Heart left ventricle (tissue), 16 donors: ENCODE measurements around the gene ORC5. TPM values are rescaled to one million over a fixed set of nuclear protein-coding genes. Genes with fewer than 3 reads are reported as not detected.

Experiments
- ATAC-seq, 4 donors: fragments of 200-7000 bp; cut with Tn5 transposase; one replicate each; pipeline ENCODE4 v1.9.1; 2020 to 2022; ENCODE audit warnings: moderate library complexity in 4 of 4, mild to moderate bottlenecking in 3 of 4, moderate number of reproducible peaks in 1 of 4
- DNase-seq, 5 donors: peaks; one replicate each; pipeline ENCODE4 v3.0.0-alpha.2; 2020
- H3K27ac ChIP-seq, 12 donors: fragments of 200-600 bp; sonication (generic) in 4 of 12; one replicate each; pipeline versions ENCODE4 v1.5.0 to v1.8.0; 2016 to 2022; ENCODE audit warnings: mild to moderate bottlenecking in 2 of 12
- H3K27me3 ChIP-seq, 9 donors: fragments of 200-600 bp; sonication (generic) in 2 of 9; one replicate each; pipeline versions ENCODE4 v1.5.1 to v1.8.0; 2016 to 2022; ENCODE audit warnings: mild to moderate bottlenecking in 3 of 9
- H3K36me3 ChIP-seq, 9 donors: fragments of 200-600 bp; sonication (generic) in 2 of 9; one replicate each; pipeline versions ENCODE4 v1.5.0 to v1.8.0; 2018 to 2022; ENCODE audit warnings: mild to moderate bottlenecking in 2 of 9
- H3K4me1 ChIP-seq, 12 donors: fragments of 200-600 bp; sonication (generic) in 4 of 12; one replicate each; pipeline versions ENCODE4 v1.5.0 to v1.8.0; 2016 to 2022; ENCODE audit warnings: mild to moderate bottlenecking in 3 of 12
- H3K4me3 ChIP-seq, 12 donors: fragments of 200-600 bp; sonication (generic) in 4 of 12; one replicate each; pipeline versions ENCODE4 v1.5.0 to v1.8.0; 2017 to 2022; ENCODE audit warnings: mild to moderate bottlenecking in 9 of 12, moderate library complexity in 4 of 12
- H3K9me3 ChIP-seq, 12 donors: fragments of 200-600 bp; sonication (generic) in 4 of 12; one replicate each; pipeline versions ENCODE4 v1.5.0 to v1.8.0; 2016 to 2022; ENCODE audit warnings: mild to moderate bottlenecking in 1 of 12
- CTCF ChIP-seq, 12 donors: fragments of 200-600 bp; sonication (generic) in 4 of 12; IDR thresholded peaks; one replicate each; pipeline versions ENCODE4 v1.5.0 to v1.8.0; 2018 to 2022; ENCODE audit warnings: antibody characterized with exemption in 12 of 12, mild to moderate bottlenecking in 5 of 12
- POLR2A ChIP-seq, 2 donors: fragments of 450-650 bp; IDR thresholded peaks; one replicate each; pipeline ENCODE4 v1.6.1; 2017; ENCODE audit warnings: antibody characterized with exemption in 2 of 2, mild to moderate bottlenecking in 2 of 2, moderate library complexity in 2 of 2
- WGBS, 4 donors: extraction: QIAGEN DNeasy Blood & Tissue Kit in 2 of 4; methylation state at CpG; one replicate each; pipeline versions ENCODE4 v1.1.5 to v1.1.7; 2013 to 2018; 5-methylcytosine and 5-hydroxymethylcytosine counted together
- intact Hi-C, 10 donors: fragments of 100-400 bp; cut with DNase I; formaldehyde crosslinking; loops; one replicate each; pipeline versions ENCODE4 v1.11.1 to v1.14.2; 2022
- polyA plus RNA-seq, 2 donors: library from polyadenylated mRNA; stranded (reverse); fragments of 200-250 nt; gene quantifications; one replicate each; pipeline ENCODE4 v1.2.3, GENCODE V29; 2013
- total RNA-seq, 9 donors: library from RNA; depleted of rRNA in 2 of 9; stranded (reverse); fragments of >200 nt in 2 of 9; fragmentation: NEBNext Ultra II Directional in 3 of 9; extraction: Animal tissue kit (Norgen Biotek cat#: 25700) in 3 of 9; gene quantifications; one replicate each; pipeline versions ENCODE4 v1.1.0 to v1.2.4, GENCODE V29; 2016 to 2023
- donor health status: ischemic (EF 13 %, LVEDD 7.1; RV severe dilation, severe dysfunction).
- donor health status: healthy with polysubstance abuse.
- donor health status: DM: no; HTN: yes; CAD: no.
- donor health status: DM: no; HTN: no; CAD: no.
- donor health status: ischemic (EF 25% LVEDD 6.9; RV normal size, moderate dysfunction).
- donor health status: ischemic (EF 25% LVEDD 5.7; RV mildly dilated, moderate dysfunction).
- donor health status: healthy.
- donor health status: DM: yes; HTN: yes; CAD: no.
- donor health status: ischemic (EF 35%, LVEDD 5.7; RV mildly dilated, moderate dysfunction).
- donor health status: nonischemic (EF 11% LVEDD 7.7; RV severe dilation, severe dysfunction).
- donor health status: DM: yes; HTN: yes; CAD: no.
- donor health status: PGD.
- donor health status: ischemic (EF 29% LVEDD 5.4; RV normal size, mild dysfunction).
- donor health status: nonischemic (EF 23%, LVEDD 6.1; RV moderate dilation, normal function).

The ORC5 gene
- total and polyA plus RNA-seq, 11 donors = 2.4 to 11.2 (median 7.0) TPM

DNA sequence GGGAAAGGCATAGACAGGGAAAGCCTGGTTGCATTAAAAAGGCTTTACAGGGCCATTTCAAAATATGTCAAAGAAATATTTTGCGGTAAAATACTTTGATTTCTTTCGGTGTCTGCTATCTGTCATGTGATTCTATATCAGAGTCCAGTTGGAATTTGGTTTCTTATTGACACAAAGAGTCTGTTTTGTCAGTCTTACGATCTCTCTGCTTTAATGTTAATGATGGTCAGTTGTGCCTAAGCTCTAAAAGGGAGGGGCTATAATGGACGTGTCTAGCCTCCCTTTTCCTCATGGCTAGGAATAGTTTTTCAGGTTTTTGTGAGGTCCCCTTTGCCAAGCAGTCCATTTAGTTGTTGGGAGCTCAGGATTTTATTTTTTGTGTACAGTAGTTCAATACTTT, 31.5 kb downstream of the ORC5 start:
- Histone ChIP-seq H3K4me3 (no peak overlapping the region), H3K27me3 (no peaks in the 10 kb centered on the region), H3K9me3 (peaks cover 0 to 10% (median 0%) of the 10 kb centered on the region in 12 donors), H3K27ac (no peak overlapping the region), H3K4me1 (no peaks in the 10 kb centered on the region), H3K36me3 (peaks cover 0 to 37% (median 24%) of the 10 kb centered on the region in 9 donors)
- 67 to 82% (median 81%) methylated on average over 4 of the region's 4 CpGs for WGBS, 4 donors
- TF ChIP-seq CTCF (IDR thresholded peaks at IDR 0.05) = no peak
- no peak for TF ChIP-seq POLR2A (IDR thresholded peaks at IDR 0.05)
- ATAC-seq (no peak), DNase-seq (no peak)
- intact Hi-C loops = loop anchor here in 1 of 10 donors (10.0 kb wide), 1 partner anchor 58 kb away; no protein-coding TSS in a partner anchor

- H3K4me1 ChIP-seq = no peaks in the 10 kb centered on the region
- DNase-seq (no peak), ATAC-seq (no peak)
- no peak for TF ChIP-seq POLR2A (IDR thresholded peaks at IDR 0.05)
- no peak for TF ChIP-seq CTCF (IDR thresholded peaks at IDR 0.05)
- 82 to 88% (median 84%) methylated on average over 2 of the region's 2 CpGs for WGBS, 4 donors
- peaks cover 0 to 43% (median 24%) of the 10 kb centered on the region in 9 donors for H3K36me3 ChIP-seq
- no peak overlapping the region for H3K27ac ChIP-seq
- intact Hi-C loops = loop anchor here in 1 of 10 donors (10.0 kb wide), 1 partner anchor 59 kb away; no protein-coding TSS in a partner anchor
- H3K4me3 ChIP-seq = no peak overlapping the region
- peaks cover 0 to 10% (median 0%) of the 10 kb centered on the region in 12 donors for H3K9me3 ChIP-seq
- H3K27me3 ChIP-seq = no peaks in the 10 kb centered on the region
Measured at GRCh38 chr7:104175361-104175984, 32.3 kb downstream of the ORC5 start.

- Histone ChIP-seq H3K36me3 (peaks cover 0 to 43% (median 21%) of the 10 kb centered on the region in 9 donors), H3K4me1 (no peaks in the 10 kb centered on the region), H3K27ac (no peak overlapping the region), H3K9me3 (peaks cover 0 to 10% (median 0%) of the 10 kb centered on the region in 12 donors), H3K27me3 (no peaks in the 10 kb centered on the region), H3K4me3 (no peak overlapping the region)
- no peak for DNase-seq
- no peak for ATAC-seq
- no peak for TF ChIP-seq CTCF (IDR thresholded peaks at IDR 0.05)
- no peak for TF ChIP-seq POLR2A (IDR thresholded peaks at IDR 0.05)
- 65 to 82% (median 72%) methylated on average over 2 of the region's 2 CpGs for WGBS, 4 donors
- intact Hi-C loops = loop anchor here in 1 of 10 donors (10.0 kb wide), 1 partner anchor 60 kb away; no protein-coding TSS in a partner anchor
Measured at GRCh38 chr7:104174798-104175197, 33.0 kb downstream of the ORC5 start.

- H3K4me3 ChIP-seq = no peak overlapping the region
- no peaks in the 10 kb centered on the region for H3K27me3 ChIP-seq
- peaks cover 0 to 4% (median 0%) of the 10 kb centered on the region in 12 donors for H3K4me1 ChIP-seq
- 55 to 62% (median 59%) methylated on average over 6 of the region's 6 CpGs for WGBS, 4 donors
- no peak for DNase-seq
- H3K36me3 ChIP-seq = peaks cover 0 to 67% (median 56%) of the 10 kb centered on the region in 9 donors
- intact Hi-C loops = loop anchor here in 6 of 10 donors (5.0 to 10.0 kb wide), 7 partner anchors 585 to 637 kb away; no protein-coding TSS in a partner anchor
- TF ChIP-seq POLR2A (IDR thresholded peaks at IDR 0.05) (no peak), CTCF (IDR thresholded peaks at IDR 0.05) (no peak)
- no peaks in the 10 kb centered on the region for H3K9me3 ChIP-seq
- H3K27ac ChIP-seq = no peak overlapping the region
- peak in 2 of 4 donors; percentile 41 to 59 for ATAC-seq
Measured at GRCh38 chr7:104162081-104162480, 45.7 kb downstream of the ORC5 start.
